Activated T-helper 1 cell treated with anti-CD3 and anti-CD28 coated beads, Interleukin-12 subunit alpha, Interleukin-12 subunit beta, Interleukin-2, Interleukin-4 antibody, amounts not matched to agents 30 ng/mL and 10 ng/mL and 1 ng/mL, durations not matched to agents 14 hours and 24 hours and 36 hours (primary cell): ENCODE measurements around the gene SMIM35. TPM values are rescaled to one million over a fixed set of nuclear protein-coding genes. Genes with fewer than 3 reads are reported as not detected.
"Not testable (repeated sequence)": the region's sequence is repeated elsewhere in the genome, so short reads cannot be mapped to it uniquely, and the experiment has no call there.

Experiments used
- DNase-seq: peaks from one replicate; pipeline ENCODE4 v3.0.0; 2021; ENCODE audit warnings: low spot score
- H3K27ac Mint-ChIP-seq: one replicate; pipeline ENCODE4 v1.8.0; 2021; ENCODE audit warnings: mild to moderate bottlenecking, mixed read lengths
- H3K27me3 Mint-ChIP-seq: one replicate; pipeline ENCODE4 v1.8.0; 2022; ENCODE audit warnings: mild to moderate bottlenecking, moderate library complexity, mixed read lengths; ENCODE audit not compliant: insufficient read depth
- H3K36me3 Mint-ChIP-seq: one replicate; pipeline ENCODE4 v1.8.0; 2021; ENCODE audit warnings: low read depth, mixed read lengths
- H3K4me1 Mint-ChIP-seq: one replicate; pipeline ENCODE4 v1.8.0; 2021; ENCODE audit warnings: low read depth, mixed read lengths
- H3K4me3 Mint-ChIP-seq: one replicate; pipeline ENCODE4 v1.8.0; 2021; ENCODE audit warnings: mild to moderate bottlenecking, moderate library complexity, mixed read lengths
- H3K9me3 Mint-ChIP-seq: one replicate; pipeline ENCODE4 v1.8.0; 2021; ENCODE audit warnings: mixed read lengths
- intact Hi-C: fragments of 100-400 bp; cut with micrococcal nuclease; formaldehyde crosslinking; loops from one replicate; pipeline ENCODE4 v1.15.1; 2024
- total RNA-seq: library from RNA; stranded (reverse); gene quantifications from 2 replicates; pipeline ENCODE4 v1.2.3, GENCODE V29; 2022

Gene SMIM35
- total RNA-seq, 1 donor from 2014 or later, result 0.16 TPM

- no peak for DNase-seq
- peak overlapping the region; percentile 29 for H3K4me3 Mint-ChIP-seq
- peaks cover 27% of the 10 kb centered on the region for H3K36me3 Mint-ChIP-seq
- peaks cover 70% of the 10 kb centered on the region for H3K4me1 Mint-ChIP-seq
- intact Hi-C loops, result no loop called here
- H3K27ac Mint-ChIP-seq, result no peak overlapping the region
- no peaks in the 10 kb centered on the region for H3K9me3 Mint-ChIP-seq
- no peaks in the 10 kb centered on the region for H3K27me3 Mint-ChIP-seq
Measured at GRCh38 chr11:117983163-117983475, 103.6 kb downstream of the SMIM35 start.

DNA sequence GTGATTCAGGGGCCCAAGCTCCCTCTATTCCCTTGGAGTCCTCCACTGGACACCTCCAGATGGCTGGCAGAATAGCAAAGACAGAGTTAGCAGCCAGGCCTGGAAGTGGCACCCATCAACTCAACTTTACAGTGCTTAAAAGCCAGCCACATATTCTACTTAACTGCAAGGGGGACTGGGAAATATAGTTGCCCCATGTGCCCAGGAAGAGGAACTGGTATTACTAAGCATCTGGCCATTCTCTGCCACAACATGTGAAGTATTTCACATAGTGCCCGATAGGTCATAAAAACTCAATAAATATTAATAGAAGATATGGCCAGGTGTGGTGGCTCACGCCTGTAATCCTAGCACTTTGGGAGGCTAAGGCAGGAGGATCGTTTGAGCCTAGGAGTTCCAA, 106.0 kb downstream of the SMIM35 start:
- no peaks in the 10 kb centered on the region for H3K9me3 Mint-ChIP-seq
- peaks cover 31% of the 10 kb centered on the region for H3K36me3 Mint-ChIP-seq
- no peak overlapping the region for H3K27ac Mint-ChIP-seq
- H3K4me3 Mint-ChIP-seq, result no peak overlapping the region
- intact Hi-C loops, result no loop called here
- H3K27me3 Mint-ChIP-seq, result no peaks in the 10 kb centered on the region
- DNase-seq, result no peak
- H3K4me1 Mint-ChIP-seq, result peaks cover 78% of the 10 kb centered on the region

DNA sequence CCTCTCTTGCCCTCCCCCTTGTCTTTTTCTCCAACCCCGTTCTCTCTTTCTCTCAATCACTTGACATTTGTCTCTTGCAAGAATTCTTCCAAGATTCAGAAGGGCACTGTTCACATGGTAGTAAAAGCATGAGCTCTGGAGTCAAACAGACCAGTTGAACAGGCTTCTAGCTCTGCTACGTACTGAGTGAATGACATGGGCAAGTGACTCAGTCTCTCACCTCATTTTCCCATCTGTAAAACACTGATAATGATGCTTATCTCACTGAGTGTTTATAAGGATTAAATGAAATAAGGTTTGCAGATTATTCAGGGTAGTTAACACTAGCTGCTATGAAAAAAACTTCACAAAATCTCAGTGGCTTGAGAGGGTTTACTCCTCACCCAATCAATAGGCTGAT, 106.5 kb downstream of the SMIM35 start:
- H3K4me1 Mint-ChIP-seq, result peaks cover 78% of the 10 kb centered on the region

DNA sequence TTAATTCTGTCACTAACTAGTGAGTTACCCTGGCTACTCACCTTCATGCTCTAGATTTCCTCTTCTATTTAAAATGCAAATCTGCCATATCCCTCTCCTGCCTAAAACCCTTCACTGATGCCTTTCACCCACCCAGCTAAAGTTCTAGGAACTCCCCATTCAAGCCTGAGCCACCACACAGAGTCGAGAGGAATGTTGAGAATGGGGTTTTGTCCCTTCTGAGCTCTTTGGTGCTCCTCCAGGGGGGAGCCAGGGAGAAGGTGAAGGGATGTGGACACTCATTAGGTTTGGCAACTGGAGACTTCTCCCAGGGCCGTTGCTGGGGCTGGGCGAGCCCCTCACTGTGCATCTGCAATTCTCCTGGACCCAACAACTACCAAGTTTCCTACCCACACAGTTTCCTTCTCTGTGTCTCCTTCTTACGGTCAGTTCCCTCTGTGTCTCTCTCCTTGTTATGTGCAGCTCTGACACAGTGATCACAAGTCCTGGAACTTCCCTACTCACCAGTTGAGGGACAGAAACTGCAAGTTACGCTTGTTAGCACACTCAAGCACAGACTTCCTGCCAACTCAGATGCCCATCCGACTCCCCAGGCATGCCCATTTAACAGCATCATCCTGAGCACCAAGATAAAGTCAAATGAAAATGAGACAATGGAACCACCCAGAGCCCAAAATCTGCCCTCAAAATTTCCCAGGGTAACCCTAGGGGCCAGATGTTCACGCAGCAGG, 107.1 kb downstream of the SMIM35 start:
- peak overlapping the region; percentile 40 for H3K27ac Mint-ChIP-seq
- H3K9me3 Mint-ChIP-seq, result no peaks in the 10 kb centered on the region
- intact Hi-C loops, result no loop called here
- H3K27me3 Mint-ChIP-seq, result no peaks in the 10 kb centered on the region
- peaks cover 74% of the 10 kb centered on the region for H3K4me1 Mint-ChIP-seq
- H3K36me3 Mint-ChIP-seq, result peaks cover 26% of the 10 kb centered on the region
- DNase-seq, result no peak
- H3K4me3 Mint-ChIP-seq, result no peak overlapping the region

More for the DNA sequence above, 106.5 kb downstream of the SMIM35 start:
- no peaks in the 10 kb centered on the region for H3K9me3 Mint-ChIP-seq
- H3K36me3 Mint-ChIP-seq, result peaks cover 32% of the 10 kb centered on the region
- H3K4me3 Mint-ChIP-seq, result no peak overlapping the region
- no peaks in the 10 kb centered on the region for H3K27me3 Mint-ChIP-seq
- H3K27ac Mint-ChIP-seq, result peak overlapping the region; percentile 40
- intact Hi-C loops, result no loop called here
- no peak for DNase-seq

DNA sequence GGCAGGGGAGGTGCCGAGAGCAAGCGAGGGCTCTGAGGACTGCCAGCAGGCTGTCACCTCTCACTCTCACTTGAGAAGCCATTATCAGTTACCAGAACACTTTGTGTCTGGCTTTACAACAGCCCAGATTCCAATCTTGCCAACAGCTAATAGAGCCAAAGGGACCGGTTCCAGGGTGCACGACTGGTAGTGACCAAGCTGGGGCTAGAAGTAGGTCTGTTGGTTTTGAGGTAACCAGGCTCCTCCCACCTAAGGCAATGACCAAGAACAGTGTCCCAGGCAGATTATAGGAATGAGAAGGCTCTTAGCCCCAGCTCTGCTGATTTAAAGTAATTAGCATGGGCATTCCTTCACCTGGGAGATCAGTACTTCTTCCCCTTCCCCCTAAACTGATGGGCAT, 107.8 kb downstream of the SMIM35 start:
- no peaks in the 10 kb centered on the region for H3K9me3 Mint-ChIP-seq
- intact Hi-C loops, result no loop called here
- H3K27ac Mint-ChIP-seq, result peak overlapping the region; percentile 40
- H3K27me3 Mint-ChIP-seq, result no peaks in the 10 kb centered on the region
- DNase-seq, result no peak
- peaks cover 28% of the 10 kb centered on the region for H3K36me3 Mint-ChIP-seq
- H3K4me3 Mint-ChIP-seq, result no peak overlapping the region
- peaks cover 74% of the 10 kb centered on the region for H3K4me1 Mint-ChIP-seq

- H3K9me3 Mint-ChIP-seq, H3K27me3 Mint-ChIP-seq, intact Hi-C loops, DNase-seq, H3K27ac Mint-ChIP-seq, H3K4me3 Mint-ChIP-seq: not testable (repeated sequence)
- Mint-ChIP-seq H3K36me3 (peaks cover 28% of the 10 kb centered on the region), H3K4me1 (peaks cover 72% of the 10 kb centered on the region)
Measured at GRCh38 chr11:117978291-117978910, 108.4 kb downstream of the SMIM35 start.

GRCh38 chr11:117977612-117978264, 109.0 kb downstream of the SMIM35 start:
- peak overlapping the region; percentile 9 for H3K4me3 Mint-ChIP-seq
- H3K27me3 Mint-ChIP-seq, H3K9me3 Mint-ChIP-seq, intact Hi-C loops, DNase-seq: not testable (repeated sequence)
- peaks cover 72% of the 10 kb centered on the region for H3K4me1 Mint-ChIP-seq
- H3K27ac Mint-ChIP-seq, result peak overlapping the region; percentile 10
- peaks cover 25% of the 10 kb centered on the region for H3K36me3 Mint-ChIP-seq

GRCh38 chr11:117977029-117977428, 109.7 kb downstream of the SMIM35 start:
- H3K4me3 Mint-ChIP-seq, result no peak overlapping the region
- peak overlapping the region; percentile 11 for H3K27ac Mint-ChIP-seq
- peaks cover 25% of the 10 kb centered on the region for H3K36me3 Mint-ChIP-seq

GRCh38 chr11:117976445-117976844, 110.3 kb downstream of the SMIM35 start:
- intact Hi-C loops, result no loop called here
- peaks cover 22% of the 10 kb centered on the region for H3K36me3 Mint-ChIP-seq
- H3K4me3 Mint-ChIP-seq, result no peak overlapping the region
- H3K27me3 Mint-ChIP-seq, result no peaks in the 10 kb centered on the region
- peaks cover 77% of the 10 kb centered on the region for H3K4me1 Mint-ChIP-seq
- H3K9me3 Mint-ChIP-seq, result no peaks in the 10 kb centered on the region
- no peak for DNase-seq
- H3K27ac Mint-ChIP-seq, result no peak overlapping the region

More at GRCh38 chr11:117977029-117977428, 109.7 kb downstream of the SMIM35 start:
- Mint-ChIP-seq H3K4me1 (peaks cover 77% of the 10 kb centered on the region), H3K27me3 (no peaks in the 10 kb centered on the region), H3K9me3 (no peaks in the 10 kb centered on the region)
- DNase-seq, result no peak
- intact Hi-C loops, result no loop called here

DNA sequence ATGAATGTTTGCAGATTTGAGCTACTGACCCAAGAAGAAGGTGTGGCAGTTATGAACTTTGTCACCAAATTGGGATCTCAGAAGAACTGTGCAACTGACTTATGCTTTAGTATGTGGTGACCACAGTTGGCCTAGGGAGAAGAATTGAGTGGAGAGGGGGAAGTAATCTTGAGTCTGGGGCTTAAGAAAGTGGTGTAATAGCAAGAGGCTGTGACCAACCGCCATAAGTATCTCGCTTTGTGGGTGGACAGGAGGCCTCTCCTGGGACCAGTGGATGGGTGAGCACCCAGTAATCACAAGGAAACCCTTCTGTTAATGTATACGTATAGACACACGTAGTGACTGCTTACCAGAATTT, 113.3 kb downstream of the SMIM35 start:
- no peaks in the 10 kb centered on the region for H3K27me3 Mint-ChIP-seq
- H3K4me3 Mint-ChIP-seq, result peak overlapping the region; percentile 58
- peaks cover 86% of the 10 kb centered on the region for H3K4me1 Mint-ChIP-seq

DNA sequence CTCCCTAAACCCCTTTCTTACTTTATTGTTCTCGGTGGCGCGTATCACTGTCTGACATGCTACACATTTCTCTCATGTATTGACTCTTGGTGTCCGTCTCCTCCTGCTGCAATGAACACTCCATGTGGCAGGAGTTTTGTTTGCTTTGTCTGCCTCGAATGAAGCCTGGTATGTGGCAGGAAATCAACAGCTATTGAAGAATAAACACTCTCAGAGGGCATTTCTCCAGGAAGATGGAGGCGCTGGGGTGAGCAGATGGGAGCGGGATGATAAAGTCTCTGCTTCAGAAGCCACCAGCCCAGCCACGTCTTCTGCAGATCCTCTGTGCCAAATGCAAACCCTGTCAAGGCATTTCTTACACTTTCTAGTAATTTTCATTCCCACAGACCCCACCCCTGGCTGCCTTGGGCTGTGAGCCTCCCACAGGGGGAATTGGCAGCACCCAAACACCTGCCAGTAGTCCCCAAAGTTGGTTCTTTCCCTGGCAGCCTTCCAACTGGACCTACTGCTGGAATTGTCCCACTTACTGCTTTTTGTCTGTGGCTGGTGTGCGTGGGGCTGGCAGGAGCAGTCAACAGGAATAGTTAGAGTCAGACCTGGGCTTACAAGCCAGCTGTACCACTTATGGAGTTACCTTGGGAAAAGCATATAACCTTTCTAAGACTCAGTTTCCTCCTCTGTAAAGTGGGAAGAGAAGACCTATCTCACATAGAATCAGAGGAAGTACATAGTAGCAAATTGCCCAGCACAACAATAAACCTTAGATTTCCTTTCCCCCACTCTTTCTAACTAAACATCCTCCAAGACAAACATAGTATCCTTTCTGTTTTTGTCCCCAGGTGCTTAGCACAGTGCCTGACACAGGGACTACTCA, 113.9 kb downstream of the SMIM35 start:
- intact Hi-C loops, result no loop called here
- H3K36me3 Mint-ChIP-seq, result peaks cover 16% of the 10 kb centered on the region
- H3K27me3 Mint-ChIP-seq, result no peaks in the 10 kb centered on the region
- H3K9me3 Mint-ChIP-seq, result no peaks in the 10 kb centered on the region
- H3K4me1 Mint-ChIP-seq, result peaks cover 86% of the 10 kb centered on the region
- H3K4me3 Mint-ChIP-seq, result peak overlapping the region; percentile 58
- no peak for DNase-seq
- H3K27ac Mint-ChIP-seq, result peak overlapping the region; percentile 31

More for the DNA sequence above, 113.3 kb downstream of the SMIM35 start:
- no peak for DNase-seq
- intact Hi-C loops, result no loop called here
- Mint-ChIP-seq H3K27ac (peak overlapping the region; percentile 25), H3K36me3 (peaks cover 18% of the 10 kb centered on the region), H3K9me3 (no peaks in the 10 kb centered on the region)

DNA sequence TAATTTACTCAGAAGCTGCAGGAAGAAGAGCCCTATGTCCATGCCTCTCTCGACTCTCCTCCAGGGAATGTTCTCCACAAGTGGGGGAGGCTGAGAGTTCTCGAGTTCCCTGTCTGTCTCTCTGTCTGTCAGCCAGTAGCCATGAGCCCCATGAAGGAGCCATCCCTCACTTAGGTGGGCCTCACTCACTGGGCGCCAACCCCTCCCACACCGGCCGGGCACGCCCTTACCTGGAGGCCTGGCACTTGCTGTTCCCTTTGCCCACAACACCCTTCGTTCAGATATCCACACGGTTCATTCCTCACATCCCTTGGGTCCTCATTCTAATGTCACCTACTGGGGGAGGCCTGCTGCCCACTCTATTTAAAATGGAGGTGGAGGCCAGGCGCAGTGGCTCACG, 114.7 kb downstream of the SMIM35 start:
- H3K36me3 Mint-ChIP-seq, result peaks cover 9% of the 10 kb centered on the region
- no peak overlapping the region for H3K4me3 Mint-ChIP-seq
- no peaks in the 10 kb centered on the region for H3K9me3 Mint-ChIP-seq
- H3K27ac Mint-ChIP-seq, result no peak overlapping the region
- intact Hi-C loops, result no loop called here
- H3K27me3 Mint-ChIP-seq, result no peaks in the 10 kb centered on the region
- no peak for DNase-seq
- peaks cover 78% of the 10 kb centered on the region for H3K4me1 Mint-ChIP-seq
